Hepatocyte (in vitro differentiated cells): ENCODE measurements around the gene CLN5.

Source experiments
- EZH2 ChIP-seq: fragments of 200-600 bp; sonication (generic); IDR thresholded peaks from 2 replicates; pipeline ENCODE4 v1.6.1; 2016; ENCODE audit warnings: antibody characterized with exemption, mild to moderate bottlenecking, borderline replicate concordance
- EZH2phosphoT487 ChIP-seq: fragments of 200-600 bp; sonication (generic); IDR thresholded peaks from one replicate; pipeline ENCODE4 v1.6.1; 2018; ENCODE audit warnings: antibody characterized with exemption, mild to moderate bottlenecking, low read depth, moderate library complexity; ENCODE audit not compliant: unreplicated experiment, severe bottlenecking
- TF ChIP-seq, protein P1 (sequence below): fragments of 200-600 bp; sonication (generic); IDR thresholded peaks from 2 replicates; pipeline ENCODE4 v1.5.1; 2016; ENCODE audit warnings: antibody characterized with exemption, mild to moderate bottlenecking; ENCODE audit not compliant: poor library complexity

DNA sequence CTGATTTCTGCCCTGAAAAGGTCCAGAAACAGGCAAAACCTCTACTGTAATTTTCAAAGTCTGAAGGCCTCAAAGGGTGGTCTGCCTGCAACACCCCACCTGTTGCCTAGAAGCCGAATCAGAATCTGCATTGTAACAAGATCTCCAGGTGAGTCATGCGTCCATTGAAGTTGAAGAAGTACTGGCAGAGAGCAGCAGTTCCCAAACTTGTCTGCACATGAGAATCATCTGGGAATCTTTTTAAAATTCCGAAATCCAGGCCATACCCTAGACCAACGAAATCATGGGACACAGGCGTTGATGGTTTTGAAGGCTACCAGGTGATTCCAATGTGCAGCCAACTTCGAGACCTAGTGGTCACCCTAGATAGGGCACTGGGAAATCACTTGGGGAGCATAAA, 16.0 kb upstream of the CLN5 start:
- TF ChIP-seq, protein P1, sequence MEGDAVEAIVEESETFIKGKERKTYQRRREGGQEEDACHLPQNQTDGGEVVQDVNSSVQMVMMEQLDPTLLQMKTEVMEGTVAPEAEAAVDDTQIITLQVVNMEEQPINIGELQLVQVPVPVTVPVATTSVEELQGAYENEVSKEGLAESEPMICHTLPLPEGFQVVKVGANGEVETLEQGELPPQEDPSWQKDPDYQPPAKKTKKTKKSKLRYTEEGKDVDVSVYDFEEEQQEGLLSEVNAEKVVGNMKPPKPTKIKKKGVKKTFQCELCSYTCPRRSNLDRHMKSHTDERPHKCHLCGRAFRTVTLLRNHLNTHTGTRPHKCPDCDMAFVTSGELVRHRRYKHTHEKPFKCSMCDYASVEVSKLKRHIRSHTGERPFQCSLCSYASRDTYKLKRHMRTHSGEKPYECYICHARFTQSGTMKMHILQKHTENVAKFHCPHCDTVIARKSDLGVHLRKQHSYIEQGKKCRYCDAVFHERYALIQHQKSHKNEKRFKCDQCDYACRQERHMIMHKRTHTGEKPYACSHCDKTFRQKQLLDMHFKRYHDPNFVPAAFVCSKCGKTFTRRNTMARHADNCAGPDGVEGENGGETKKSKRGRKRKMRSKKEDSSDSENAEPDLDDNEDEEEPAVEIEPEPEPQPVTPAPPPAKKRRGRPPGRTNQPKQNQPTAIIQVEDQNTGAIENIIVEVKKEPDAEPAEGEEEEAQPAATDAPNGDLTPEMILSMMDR, result no peak
- no peak for TF ChIP-seq EZH2phosphoT487
- no peak for TF ChIP-seq EZH2
